ENCODE measurements around the gene MDM1.

Gene MDM1

GRCh38 chr12:68331869-68332727 lies at the start of gene MDM1:
TSS of gene MDM1 (minus strand) at chr12:68332362. CDS start at chr12:68332245, 117 bp downstream.
- peak; percentile 95 for DNase-seq (ENCODE audit: low spot score)

- DNase-seq (ENCODE audit: low spot score), result no peak
Measured at GRCh38 chr12:68381476-68382219, 49.5 kb upstream of the MDM1 start.

GRCh38 chr12:68378872-68379606 lies 46.9 kb upstream of the MDM1 start:
- DNase-seq (ENCODE audit: low spot score), result no peak

GRCh38 chr12:68377881-68378280 lies 45.7 kb upstream of the MDM1 start:
- DNase-seq (ENCODE audit: low spot score), result no peak

- no peak for DNase-seq (ENCODE audit: low spot score)
Measured at GRCh38 chr12:68376901-68377300, 44.7 kb upstream of the MDM1 start.

- no peak for DNase-seq (ENCODE audit: low spot score)
Measured at GRCh38 chr12:68375756-68376695, 43.9 kb upstream of the MDM1 start.

GRCh38 chr12:68374307-68374982 lies 42.3 kb upstream of the MDM1 start:
- DNase-seq (ENCODE audit: low spot score), result peak; percentile 79

- DNase-seq (ENCODE audit: low spot score), result no peak
Measured at GRCh38 chr12:68370667-68371066, 38.5 kb upstream of the MDM1 start.

- DNase-seq (ENCODE audit: low spot score), result no peak
Measured at GRCh38 chr12:68370006-68370590, 37.9 kb upstream of the MDM1 start.

GRCh38 chr12:68368327-68368726 lies 36.2 kb upstream of the MDM1 start:
- no peak for DNase-seq (ENCODE audit: low spot score)

- DNase-seq (ENCODE audit: low spot score), result no peak
Measured at GRCh38 chr12:68367903-68368302, 35.7 kb upstream of the MDM1 start.

- no peak for DNase-seq (ENCODE audit: low spot score)
Measured at GRCh38 chr12:68367116-68367515, 35.0 kb upstream of the MDM1 start.

GRCh38 chr12:68364893-68365725 lies 32.9 kb upstream of the MDM1 start:
- peak; percentile 52 for DNase-seq (ENCODE audit: low spot score)

- no peak for DNase-seq (ENCODE audit: low spot score)
Measured at GRCh38 chr12:68364328-68364727, 32.2 kb upstream of the MDM1 start.

- no peak for DNase-seq (ENCODE audit: low spot score)
Measured at GRCh38 chr12:68361953-68362352, 29.8 kb upstream of the MDM1 start.

GRCh38 chr12:68359674-68360073 lies 27.5 kb upstream of the MDM1 start:
- DNase-seq (ENCODE audit: low spot score), result no peak

- DNase-seq (ENCODE audit: low spot score), result peak; percentile 58
Measured at GRCh38 chr12:68358532-68359485, 26.6 kb upstream of the MDM1 start.

GRCh38 chr12:68356986-68357385 lies 24.8 kb upstream of the MDM1 start:
- no peak for DNase-seq (ENCODE audit: low spot score)
